ENCODE measurements around the gene FAM162A. TPM values are rescaled to one million over a fixed set of nuclear protein-coding genes. Genes with fewer than 3 reads are reported as not detected.
"Not testable (repeated sequence)": the region's sequence is repeated elsewhere in the genome, so short reads cannot be mapped to it uniquely, and the experiment has no call there.

FAM162A gene
- total and polyA plus RNA-seq, 10 donors = 9.3 to 57.1 (median 25.8) TPM

GRCh38 chr3:122358703-122359032 lies 25.3 kb upstream of the FAM162A start:
- 76 to 91% (median 83%) methylated on average over 2 of the region's 2 CpGs for WGBS, 5 donors
- intact Hi-C loops (cut with DNase I; ENCODE audit: low total_unique reads) = no loop called here

GRCh38 chr3:122362026-122362425 lies 22.0 kb upstream of the FAM162A start:
- no peak for TF ChIP-seq POLR2A (IDR thresholded peaks at IDR 0.05)
- no peak for TF ChIP-seq CTCF (IDR thresholded peaks at IDR 0.05 in 8 of 11, conservative IDR thresholded peaks at IDR 0.05 in 3 of 11)
- TF ChIP-seq POLR2AphosphoS5 (IDR thresholded peaks at IDR 0.05) = no peak
- Histone ChIP-seq H3K27me3 (replicated peaks in 1 of 7) (no peaks in the 10 kb centered on the region), H3K9me3 (no peaks in the 10 kb centered on the region), H3K4me3 (no peak overlapping the region), H3K4me1 (no peaks in the 10 kb centered on the region), H3K27ac (no peak overlapping the region), H3K36me3 (peaks cover 0 to 86% (median 27%) of the 10 kb centered on the region in 6 donors)
- no peak for DNase-seq
- WGBS, 5 donors = 87 to 96% (median 93%) methylated on average over 2 of the region's 2 CpGs
- intact Hi-C loops (cut with DNase I; ENCODE audit: low total_unique reads) = no loop called here

More at GRCh38 chr3:122358703-122359032, 25.3 kb upstream of the FAM162A start:
- Histone ChIP-seq H3K4me3 (no peak overlapping the region), H3K27ac (no peak overlapping the region), H3K9me3 (no peaks in the 10 kb centered on the region), H3K4me1 (peaks cover 0 to 8% (median 0%) of the 10 kb centered on the region in 6 donors), H3K27me3 (replicated peaks in 1 of 7) (no peaks in the 10 kb centered on the region), H3K36me3 (peaks cover 0 to 52% (median 11%) of the 10 kb centered on the region in 6 donors)
- TF ChIP-seq POLR2A (IDR thresholded peaks at IDR 0.05) (no peak), POLR2AphosphoS5 (IDR thresholded peaks at IDR 0.05) (no peak), CTCF (IDR thresholded peaks at IDR 0.05 in 8 of 11, conservative IDR thresholded peaks at IDR 0.05 in 3 of 11) (no peak)
- DNase-seq = no peak

GRCh38 chr3:122364490-122364889 lies 19.5 kb upstream of the FAM162A start:
- Histone ChIP-seq H3K4me3 (no peak overlapping the region), H3K27ac (no peak overlapping the region), H3K4me1 (no peaks in the 10 kb centered on the region), H3K27me3 (replicated peaks in 1 of 7) (no peaks in the 10 kb centered on the region), H3K36me3 (peaks cover 0 to 88% (median 31%) of the 10 kb centered on the region in 6 donors), H3K9me3 (no peaks in the 10 kb centered on the region)
- intact Hi-C loops (cut with DNase I; ENCODE audit: low total_unique reads) = no loop called here
- no peak for DNase-seq
- TF ChIP-seq POLR2AphosphoS5 (IDR thresholded peaks at IDR 0.05) = no peak
- no peak for TF ChIP-seq CTCF (IDR thresholded peaks at IDR 0.05 in 8 of 11, conservative IDR thresholded peaks at IDR 0.05 in 3 of 11)
- no peak for TF ChIP-seq POLR2A (IDR thresholded peaks at IDR 0.05)
- 64 to 94% (median 87%) methylated on average over 2 of the region's 2 CpGs for WGBS, 5 donors

- Histone ChIP-seq H3K36me3 (peaks cover 0 to 94% (median 34%) of the 10 kb centered on the region in 6 donors), H3K27me3 (replicated peaks in 1 of 7) (no peaks in the 10 kb centered on the region), H3K9me3 (no peaks in the 10 kb centered on the region), H3K4me3 (no peak overlapping the region), H3K4me1 (no peaks in the 10 kb centered on the region), H3K27ac (no peak overlapping the region)
- TF ChIP-seq POLR2A (IDR thresholded peaks at IDR 0.05) (no peak), CTCF (IDR thresholded peaks at IDR 0.05 in 8 of 11, conservative IDR thresholded peaks at IDR 0.05 in 3 of 11) (no peak)
- intact Hi-C loops (cut with DNase I; ENCODE audit: low total_unique reads) = no loop called here
- DNase-seq = no peak
- 79 to 84% (median 81%) methylated on average over 1 of the region's 1 CpG for WGBS, 5 donors
Measured at GRCh38 chr3:122365073-122365472, 18.9 kb upstream of the FAM162A start.

- H3K27me3 ChIP-seq (replicated peaks in 1 of 7); intact Hi-C loops (cut with DNase I; ENCODE audit: low total_unique reads); H3K4me1 ChIP-seq; DNase-seq; H3K9me3 ChIP-seq; H3K4me3 ChIP-seq; H3K27ac ChIP-seq: not testable (repeated sequence)
- 83 to 93% (median 92%) methylated on average over 10 of the region's 10 CpGs for WGBS, 5 donors
- peaks cover 0 to 100% (median 37%) of the 10 kb centered on the region in 6 donors for H3K36me3 ChIP-seq
Measured at GRCh38 chr3:122365582-122366378, 18.2 kb upstream of the FAM162A start.

Measured in spleen (tissue), 11 donors.